GM12872 (cell line): ENCODE data around the gene SVOP.

Experiments used
- TF ChIP-seq, protein P1 (sequence below): IDR thresholded peaks from 3 replicates; pipeline ENCODE4 v1.5.1; 2011; ENCODE audit warnings: low read depth, mild to moderate bottlenecking, low read length, moderate library complexity; ENCODE audit not compliant: insufficient read depth

Gene SVOP

DNA sequence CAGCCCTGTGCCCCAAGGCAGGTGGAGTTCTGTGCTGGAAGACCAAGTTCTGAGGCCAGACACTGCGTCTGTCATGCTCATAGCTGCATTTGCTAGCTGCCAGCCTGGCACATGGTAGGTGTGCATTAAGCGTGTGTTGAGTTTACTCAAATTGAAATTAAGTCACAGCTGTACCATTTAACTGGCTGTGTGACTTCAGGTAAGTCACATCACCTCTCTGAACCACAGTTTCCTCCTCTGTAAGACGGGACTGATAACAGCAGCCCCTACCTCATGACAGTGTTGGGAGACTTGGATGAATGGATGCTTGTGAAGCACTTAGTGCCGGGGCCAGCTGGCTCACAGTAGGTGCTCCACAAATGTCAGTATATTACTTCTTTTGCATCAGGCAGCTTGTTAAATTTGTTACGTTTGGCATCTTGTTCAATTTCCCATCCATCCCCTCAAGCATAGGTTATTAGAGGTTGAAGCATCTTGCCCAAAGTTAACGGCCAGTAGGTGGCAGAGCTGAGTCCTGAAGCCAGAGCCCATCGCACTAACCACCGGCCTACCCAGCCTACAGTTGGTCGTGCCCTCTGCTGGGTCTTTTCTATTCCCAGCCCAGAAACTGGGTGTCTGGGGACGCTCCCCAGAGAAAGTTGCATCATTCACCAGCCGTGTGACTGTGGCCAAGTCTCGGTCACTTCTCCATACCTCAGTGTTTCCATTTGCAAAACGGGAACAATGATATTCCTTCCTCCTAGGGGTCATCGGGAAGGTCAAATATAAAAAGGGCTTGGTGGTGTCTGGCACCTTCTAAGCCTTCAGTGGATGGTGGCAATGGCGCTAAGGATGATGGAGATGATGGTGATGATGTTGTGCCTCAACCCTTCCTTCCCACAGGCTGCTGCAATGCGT is 136.5 kb downstream of the SVOP start:
- TF ChIP-seq, protein P1, sequence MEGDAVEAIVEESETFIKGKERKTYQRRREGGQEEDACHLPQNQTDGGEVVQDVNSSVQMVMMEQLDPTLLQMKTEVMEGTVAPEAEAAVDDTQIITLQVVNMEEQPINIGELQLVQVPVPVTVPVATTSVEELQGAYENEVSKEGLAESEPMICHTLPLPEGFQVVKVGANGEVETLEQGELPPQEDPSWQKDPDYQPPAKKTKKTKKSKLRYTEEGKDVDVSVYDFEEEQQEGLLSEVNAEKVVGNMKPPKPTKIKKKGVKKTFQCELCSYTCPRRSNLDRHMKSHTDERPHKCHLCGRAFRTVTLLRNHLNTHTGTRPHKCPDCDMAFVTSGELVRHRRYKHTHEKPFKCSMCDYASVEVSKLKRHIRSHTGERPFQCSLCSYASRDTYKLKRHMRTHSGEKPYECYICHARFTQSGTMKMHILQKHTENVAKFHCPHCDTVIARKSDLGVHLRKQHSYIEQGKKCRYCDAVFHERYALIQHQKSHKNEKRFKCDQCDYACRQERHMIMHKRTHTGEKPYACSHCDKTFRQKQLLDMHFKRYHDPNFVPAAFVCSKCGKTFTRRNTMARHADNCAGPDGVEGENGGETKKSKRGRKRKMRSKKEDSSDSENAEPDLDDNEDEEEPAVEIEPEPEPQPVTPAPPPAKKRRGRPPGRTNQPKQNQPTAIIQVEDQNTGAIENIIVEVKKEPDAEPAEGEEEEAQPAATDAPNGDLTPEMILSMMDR: peak; percentile 86

DNA sequence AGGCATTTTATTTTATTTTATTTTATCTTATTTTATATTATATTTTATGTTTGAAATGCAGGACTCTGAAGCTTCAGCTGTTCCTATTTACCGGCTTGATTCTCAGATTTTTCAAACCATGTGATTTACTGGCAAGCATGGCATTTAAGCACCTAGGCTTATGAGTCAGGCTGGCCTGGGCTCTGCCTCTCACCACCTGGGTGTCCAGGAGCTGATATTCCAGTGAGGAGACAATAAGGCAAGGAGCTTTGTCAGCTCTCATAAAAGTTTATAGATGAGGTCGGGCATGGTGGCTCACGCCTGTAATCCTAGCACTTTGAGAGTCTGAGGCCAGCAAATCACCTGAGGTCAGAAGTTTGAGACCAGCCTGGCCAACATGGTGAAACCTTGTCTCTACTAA is 138.9 kb downstream of the SVOP start:
- TF ChIP-seq, protein P1: no peak

DNA sequence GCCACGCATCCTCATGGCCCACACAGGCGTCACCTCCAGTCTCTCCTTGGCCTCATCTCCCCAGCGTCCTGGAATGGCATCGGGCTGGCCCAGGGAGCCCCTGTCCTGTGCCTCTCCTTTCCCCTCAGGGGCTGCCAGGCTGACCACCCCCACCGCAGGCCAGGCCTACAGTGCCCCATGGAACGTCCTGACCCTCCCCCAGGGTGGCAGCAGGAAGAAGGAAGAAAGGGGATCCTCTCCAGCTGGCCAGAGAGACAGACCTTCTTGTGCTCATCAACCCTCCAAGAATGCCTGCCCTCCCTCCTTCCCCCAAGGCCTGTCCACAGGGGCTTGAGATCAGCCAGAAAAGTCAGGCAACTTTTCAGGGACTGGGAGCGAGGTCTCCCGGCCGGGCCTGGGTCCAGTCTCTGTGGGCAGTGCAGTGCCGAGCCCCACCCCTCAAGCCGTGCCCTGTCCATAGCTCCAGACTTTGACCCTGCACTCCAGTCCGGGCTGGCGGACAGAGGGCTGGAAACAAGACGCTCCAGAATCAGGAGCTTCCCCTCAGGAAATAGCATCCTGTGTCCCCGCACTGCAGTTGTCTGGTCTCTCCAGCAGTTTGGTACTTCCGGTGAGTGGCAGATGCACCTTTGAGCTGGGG is 141.1 kb downstream of the SVOP start, which contains the start of gene DAO:
Gene DAO (plus strand): TSS at position 478 of the 640 bp plus-strand sequence. CDS start 4,915 bp downstream, outside the sequence.
- TF ChIP-seq, protein P1: no peak

DNA sequence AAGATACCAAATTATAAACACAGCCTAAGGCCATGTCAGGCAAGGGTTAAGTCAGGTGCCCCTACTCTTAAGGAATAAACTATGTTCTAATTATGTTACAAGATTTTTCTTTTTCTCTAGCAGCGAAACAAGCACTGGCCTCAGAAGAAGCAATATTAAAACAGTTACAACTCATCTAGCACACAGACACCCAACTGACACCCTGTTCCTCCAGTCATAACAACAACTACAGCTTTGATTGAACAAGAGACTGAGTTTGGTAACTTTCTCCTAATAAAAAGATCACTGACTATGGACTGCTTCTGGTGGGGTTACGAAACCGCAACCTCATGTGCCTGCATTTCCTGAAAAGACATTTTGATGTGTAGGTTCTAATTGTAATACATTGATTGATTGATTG is 144.3 kb downstream of the SVOP start:
- TF ChIP-seq, protein P1: no peak

DNA sequence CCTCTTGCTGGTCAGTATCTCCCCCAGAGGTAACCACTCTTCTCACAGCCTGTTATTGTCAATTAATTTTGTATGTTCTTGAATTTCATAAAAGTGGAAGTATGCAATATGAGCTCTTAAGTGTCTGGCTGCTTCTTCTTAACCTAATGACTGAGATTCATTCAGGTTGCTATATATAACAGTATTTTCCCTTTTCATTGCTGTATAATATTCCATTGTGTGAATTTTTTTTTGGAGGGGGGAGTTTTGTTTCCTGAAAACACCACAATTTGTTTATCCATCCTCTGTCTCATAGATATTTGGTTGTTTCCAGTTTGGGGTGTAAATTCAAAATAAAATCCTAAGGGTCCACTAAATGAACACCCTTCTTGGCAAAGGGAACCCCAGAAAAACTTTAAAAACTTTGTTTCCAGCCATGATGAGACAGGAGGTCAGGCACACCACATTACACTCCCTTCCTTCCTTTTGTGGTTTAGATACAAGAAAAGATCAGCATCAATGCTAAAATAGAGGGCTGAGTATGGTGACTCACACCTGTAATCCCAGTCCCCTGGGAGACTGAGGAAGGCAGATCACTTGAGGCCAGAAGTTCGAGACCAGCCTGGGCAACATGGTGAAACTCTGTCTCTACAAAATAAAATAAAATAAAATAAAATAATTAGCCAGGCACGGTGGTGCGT is 145.0 kb downstream of the SVOP start:
- TF ChIP-seq, protein P1: no peak

DNA sequence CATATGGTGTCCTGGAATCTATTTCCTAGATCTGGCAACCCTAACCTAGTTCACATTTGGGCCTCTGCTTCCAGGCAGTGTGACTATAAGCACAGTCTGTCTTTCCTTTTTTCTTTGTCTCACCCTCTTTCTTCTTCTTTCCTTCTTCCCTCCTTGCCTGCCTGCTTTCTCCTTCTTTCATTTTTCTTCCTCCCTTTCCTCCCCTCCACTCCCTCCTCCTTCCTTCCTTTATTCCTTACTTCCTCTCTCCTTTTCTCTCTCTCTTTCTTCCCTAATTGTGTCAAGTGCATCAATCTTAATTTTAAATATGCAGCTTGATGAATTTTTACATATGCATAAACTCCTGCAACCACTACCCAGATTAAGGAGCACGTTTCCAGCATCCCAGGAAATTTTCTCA is 145.6 kb downstream of the SVOP start:
- TF ChIP-seq, protein P1: no peak

DNA sequence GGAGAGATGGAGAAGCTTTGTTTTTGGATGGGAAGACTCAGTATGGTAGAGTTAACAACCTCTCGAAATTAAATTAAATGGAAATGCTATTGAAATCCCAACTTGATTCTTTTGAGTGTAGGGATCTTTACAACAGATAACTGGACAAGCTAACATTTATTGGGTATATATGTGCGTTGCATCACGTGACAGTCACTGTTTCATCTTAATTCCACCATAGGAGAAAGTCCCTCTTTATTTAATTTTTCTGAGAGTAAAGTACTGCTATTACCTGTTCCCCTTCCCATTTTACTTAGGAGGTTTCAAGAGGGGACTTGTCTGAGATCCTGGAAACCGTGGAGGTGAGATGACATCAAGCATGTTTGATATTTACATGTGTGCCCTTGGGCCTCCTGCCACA is 152.1 kb downstream of the SVOP start:
- TF ChIP-seq, protein P1: no peak
